Ecto neural progenitor cell (in vitro differentiated cells): ENCODE data around the gene FAM13A.

ENCODE experiments used
- DNase-seq: peaks from one replicate; pipeline ENCODE4 v3.0.0-alpha.2; 2018; ENCODE audit warnings: low spot score

The FAM13A gene

GRCh38 chr4:88810325-88810724 lies 246.7 kb downstream of the FAM13A start:
- no peak for DNase-seq

DNA sequence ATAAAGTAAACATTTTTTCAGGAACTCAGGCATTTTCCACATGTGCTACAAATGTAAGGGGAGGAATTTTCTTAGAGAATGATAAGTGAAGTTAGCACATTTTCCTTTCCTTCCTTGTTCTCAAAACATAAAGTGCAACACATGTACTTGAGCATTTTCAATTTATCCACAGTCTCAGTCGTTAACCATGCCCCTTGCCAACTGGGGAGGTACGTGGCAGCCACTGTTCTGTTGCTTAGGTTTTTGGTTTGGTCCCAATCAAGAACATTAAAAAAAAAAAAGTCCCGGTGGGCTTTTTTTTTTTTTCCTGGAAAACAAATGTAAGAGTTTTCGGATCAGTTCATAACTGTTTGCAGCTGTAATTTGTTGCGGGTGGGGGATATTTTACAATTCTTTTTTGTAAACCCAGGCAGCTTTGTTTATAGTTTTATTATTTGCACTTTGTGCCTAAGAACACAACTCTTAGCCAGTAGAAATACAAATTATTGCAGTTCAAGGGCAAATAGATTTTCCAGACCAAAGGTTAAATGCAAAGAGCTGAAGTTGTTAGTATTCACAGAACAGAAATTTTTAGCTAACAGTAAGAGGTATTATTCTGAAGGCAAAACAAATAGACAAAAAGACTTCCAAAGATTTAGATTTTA lies 247.3 kb downstream of the FAM13A start:
- no peak for DNase-seq

DNA sequence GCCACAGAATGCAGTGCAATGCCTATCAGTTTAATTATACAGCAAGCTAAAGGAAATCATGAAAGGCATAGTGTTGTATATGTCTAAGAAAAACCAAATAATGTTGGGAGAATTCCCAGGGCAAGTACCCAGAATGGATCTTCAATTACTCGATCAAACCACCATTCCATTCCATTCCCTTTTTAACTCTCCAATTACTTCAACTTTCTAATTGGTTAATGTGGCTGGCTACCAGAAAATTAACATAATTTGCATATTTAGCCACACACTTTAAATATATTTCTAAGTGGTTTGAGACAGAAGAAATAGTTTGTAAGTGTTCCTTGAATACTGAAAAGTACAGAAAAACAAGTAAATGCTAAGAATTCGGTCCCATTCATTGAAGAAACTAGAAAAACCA lies 247.9 kb downstream of the FAM13A start:
- DNase-seq = no peak

GRCh38 chr4:88807499-88807898 lies 249.5 kb downstream of the FAM13A start:
- no peak for DNase-seq

DNA sequence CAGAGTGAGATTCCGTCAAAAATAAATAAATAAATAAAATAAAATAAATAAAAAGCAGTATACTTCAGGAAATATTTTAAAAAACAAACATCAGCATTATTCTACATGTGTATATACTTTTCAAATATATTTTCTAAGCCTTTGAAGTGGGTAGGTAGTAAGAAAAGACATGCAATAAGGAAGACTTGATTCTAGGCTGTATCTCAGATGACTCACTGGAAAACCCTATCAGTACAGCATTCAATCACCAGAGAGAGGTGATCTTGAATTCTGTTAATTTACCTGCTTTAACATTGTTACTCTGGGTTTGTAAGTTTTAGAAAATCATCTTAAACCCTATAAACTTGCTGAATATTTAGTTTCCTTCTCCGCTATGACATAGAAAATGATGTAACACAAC lies 252.8 kb downstream of the FAM13A start:
- no peak for DNase-seq

GRCh38 chr4:88803600-88804096 lies 253.3 kb downstream of the FAM13A start:
- no peak for DNase-seq

DNA sequence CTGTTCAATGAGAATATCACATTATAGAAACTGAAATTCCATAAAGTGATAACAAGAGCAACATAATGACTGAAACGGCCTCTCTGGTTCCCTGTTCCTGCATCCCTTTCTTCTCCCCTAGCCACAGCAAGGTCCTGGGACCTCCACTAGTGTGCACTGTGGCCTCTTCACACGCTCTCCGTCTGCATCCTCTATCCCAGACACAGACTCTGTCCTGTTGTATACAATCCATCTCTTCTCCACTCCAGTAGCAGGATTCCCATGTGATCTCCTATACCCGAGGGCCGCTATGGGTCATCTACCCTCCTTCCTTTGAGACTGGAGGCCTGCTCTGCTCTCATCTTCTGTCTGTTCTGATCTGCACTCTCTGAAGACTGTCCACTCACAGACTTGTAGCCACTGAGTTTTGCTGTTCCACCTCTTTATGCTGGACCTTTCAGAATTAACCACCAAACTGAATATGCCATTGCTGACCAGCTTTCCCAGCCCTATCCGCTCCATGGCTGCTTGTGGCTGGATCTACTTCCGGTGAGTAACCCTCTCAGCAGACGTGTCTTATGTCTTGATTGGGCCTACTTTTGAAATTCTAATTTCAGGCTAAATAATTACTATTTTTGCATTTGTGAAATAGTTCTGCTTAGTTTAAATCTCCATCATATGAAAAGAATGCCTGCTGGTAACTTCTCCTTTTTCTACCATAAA lies 254.2 kb downstream of the FAM13A start:
- no peak for DNase-seq

- DNase-seq = no peak
Measured at GRCh38 chr4:88802138-88802537, 254.8 kb downstream of the FAM13A start.

DNA sequence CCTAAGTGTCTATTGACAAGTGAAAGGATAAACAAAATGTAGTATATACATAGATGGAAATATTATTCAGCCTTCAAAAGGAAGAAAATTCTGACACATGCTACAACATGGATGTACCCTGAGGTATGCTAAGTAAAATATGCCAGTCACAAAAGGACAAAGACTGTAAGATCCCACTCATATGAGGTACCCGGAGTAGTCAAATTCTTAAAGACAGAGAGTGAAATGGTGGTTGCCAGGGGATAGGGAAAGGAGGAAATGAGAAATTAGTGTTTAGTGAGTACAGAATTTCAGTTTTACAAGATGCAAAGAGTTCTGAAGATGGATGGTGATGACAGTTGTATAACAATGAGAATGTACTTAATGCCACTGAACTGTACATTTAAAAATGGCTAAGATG lies 257.1 kb downstream of the FAM13A start:
- DNase-seq = no peak

GRCh38 chr4:88797725-88798124 lies 259.3 kb downstream of the FAM13A start:
- DNase-seq = no peak

DNA sequence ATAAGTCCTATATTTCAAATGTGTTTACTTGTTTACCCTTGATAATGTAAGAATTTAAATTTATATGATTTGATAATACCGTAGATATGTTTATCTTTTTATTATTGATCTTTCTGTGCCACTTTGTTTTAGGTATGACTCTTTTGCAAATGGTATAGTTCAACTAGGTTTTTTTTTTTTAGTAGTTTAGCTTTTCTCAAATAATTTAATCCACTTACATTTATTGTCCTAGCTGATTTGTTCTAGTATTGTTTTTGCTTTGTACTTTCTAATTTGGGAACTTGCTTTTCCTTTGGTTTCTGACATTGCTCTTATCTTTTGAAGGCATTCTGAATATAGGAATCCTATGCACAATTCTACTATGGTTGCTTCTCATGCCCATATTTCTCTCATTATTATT lies 260.4 kb downstream of the FAM13A start:
- DNase-seq = no peak

- no peak for DNase-seq
Measured at GRCh38 chr4:88794952-88795351, 262.0 kb downstream of the FAM13A start.

GRCh38 chr4:88794087-88794690 lies 262.8 kb downstream of the FAM13A start:
- no peak for DNase-seq

GRCh38 chr4:88793475-88793874 lies 263.5 kb downstream of the FAM13A start:
- DNase-seq = no peak

DNA sequence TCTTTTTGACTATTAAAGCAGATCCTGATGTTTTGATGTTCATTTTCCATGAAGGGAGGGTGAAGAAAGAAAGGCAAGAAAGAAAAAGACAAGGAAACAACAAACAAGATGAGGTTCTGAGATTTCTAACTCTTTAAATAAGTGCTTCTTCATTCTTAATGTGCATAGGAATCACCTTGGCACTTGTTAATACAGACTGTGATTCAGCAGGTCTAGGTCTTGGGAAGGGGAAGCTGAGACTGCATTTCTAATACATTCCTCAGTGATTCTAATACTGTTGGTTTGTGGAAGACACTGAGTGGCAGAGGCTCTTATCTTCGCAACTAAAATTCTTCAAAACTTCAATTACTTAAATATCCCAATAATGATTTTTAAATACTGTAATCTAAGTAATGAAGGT lies 264.2 kb downstream of the FAM13A start:
- DNase-seq = no peak

DNA sequence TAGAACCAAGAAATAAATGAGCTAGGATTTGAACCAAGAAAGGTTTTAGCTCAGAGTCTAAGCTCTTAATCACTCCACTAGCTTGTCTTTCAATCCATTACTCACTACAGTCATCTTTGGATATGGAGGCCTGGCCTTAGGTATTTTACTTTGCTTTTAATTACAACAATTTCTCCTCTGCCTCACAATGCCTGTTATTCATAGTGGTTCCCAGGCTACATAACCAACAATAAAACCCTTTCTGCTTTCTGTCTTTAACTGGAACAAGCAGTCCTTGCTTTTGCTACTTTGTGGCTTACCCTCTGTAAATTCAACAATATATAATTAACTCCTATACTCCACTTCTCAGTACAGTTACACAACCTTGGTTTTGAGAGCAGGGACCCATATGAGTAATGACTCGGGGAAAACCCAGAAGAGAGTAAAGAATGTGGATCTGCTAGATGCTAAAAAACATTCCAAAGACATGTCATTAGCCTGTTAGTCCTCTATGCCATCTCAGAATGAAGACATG lies 264.7 kb downstream of the FAM13A start:
- DNase-seq = no peak

GRCh38 chr4:88791274-88791673 lies 265.7 kb downstream of the FAM13A start:
- DNase-seq = no peak

GRCh38 chr4:88788895-88789294 lies 268.1 kb downstream of the FAM13A start:
- DNase-seq = no peak

DNA sequence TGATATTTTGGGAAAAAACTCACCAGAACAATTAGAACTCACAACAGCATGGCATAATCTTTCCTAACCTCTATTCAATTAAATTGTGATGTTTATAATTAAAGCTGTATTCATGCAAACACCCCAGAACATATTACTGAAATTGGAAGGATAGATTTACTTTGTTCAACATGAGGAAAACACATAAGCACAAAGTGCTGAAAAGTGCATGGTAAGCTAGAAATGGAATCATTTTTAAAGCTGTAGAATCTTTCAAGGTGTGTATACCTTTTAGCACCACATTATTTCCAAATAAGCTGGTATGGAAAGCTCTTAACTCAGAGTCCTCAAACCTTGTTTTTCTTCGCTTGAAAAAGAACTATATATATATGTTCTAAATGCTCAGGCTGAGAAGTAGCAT lies 268.6 kb downstream of the FAM13A start:
- DNase-seq = no peak

GRCh38 chr4:88786011-88786410 lies 271.0 kb downstream of the FAM13A start:
- no peak for DNase-seq

GRCh38 chr4:88780389-88780788 lies 276.6 kb downstream of the FAM13A start:
- DNase-seq = no peak

- no peak for DNase-seq
Measured at GRCh38 chr4:88779431-88779830, 277.6 kb downstream of the FAM13A start.

DNA sequence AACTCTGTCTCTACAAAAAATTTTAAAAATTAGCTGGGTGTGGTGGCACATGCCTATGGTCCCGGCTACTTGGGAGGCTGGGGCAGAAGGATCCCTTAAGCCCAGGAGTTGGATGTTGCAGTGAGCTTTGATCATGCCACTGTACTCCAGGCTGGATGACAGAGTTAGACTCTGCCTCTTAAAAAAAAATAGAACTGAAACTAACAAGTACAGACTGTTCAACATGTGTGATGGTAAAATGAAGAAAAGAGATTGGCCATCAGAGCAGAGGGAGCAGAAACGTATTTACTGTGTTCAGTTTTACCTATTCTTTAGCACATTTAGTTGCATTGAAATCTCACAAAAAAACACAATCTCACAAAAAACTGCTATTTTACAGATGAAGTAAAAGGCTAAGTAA lies 281.5 kb downstream of the FAM13A start:
- no peak for DNase-seq
